WTC11 (cell line): ENCODE results near the gene STX18. TPM values are rescaled to one million over a fixed set of nuclear protein-coding genes. Genes with fewer than 3 reads are reported as not detected.

Experiments
- ATAC-seq: fragments of 200-7000 bp; cut with Tn5 transposase; 2 replicates; pipeline ENCODE4 v1.10.0; 2021; ENCODE audit warnings: mild to moderate bottlenecking, moderate library complexity
- CTCF ChIA-PET: fragments of 300-600 bp; sonication (Branson Sonifier 250); formaldehyde crosslinking; loops from one replicate; lab custom pipeline; 2021; ENCODE audit warnings: antibody characterized with exemption; lab: Charles Lee
- POLR2A ChIA-PET: fragments of 350-600 bp; sonication (Branson Sonifier 250); formaldehyde crosslinking; loops from one replicate; lab custom pipeline; 2021; ENCODE audit warnings: antibody characterized with exemption; lab: Charles Lee
- DNase-seq: peaks from one replicate; pipeline ENCODE4 v3.0.0; 2021; ENCODE audit warnings: low spot score
- H3K27ac Mint-ChIP-seq: 2 replicates; pipeline ENCODE4 v1.8.0; 2021; ENCODE audit warnings: mixed read lengths
- H3K27me3 Mint-ChIP-seq: 2 replicates; pipeline ENCODE4 v1.8.0; 2021; ENCODE audit warnings: low read depth, mild to moderate bottlenecking, moderate library complexity, mixed read lengths
- H3K36me3 Mint-ChIP-seq: 2 replicates; pipeline ENCODE4 v1.8.0; 2021; ENCODE audit warnings: mixed read lengths
- H3K4me1 Mint-ChIP-seq: 2 replicates; pipeline ENCODE4 v1.8.0; 2022; ENCODE audit warnings: mixed read lengths
- H3K4me3 Mint-ChIP-seq: 2 replicates; pipeline ENCODE4 v1.8.0; 2021; ENCODE audit warnings: mild to moderate bottlenecking, moderate library complexity, mixed read lengths
- H3K9me3 Mint-ChIP-seq: 2 replicates; pipeline ENCODE4 v1.8.0; 2021; ENCODE audit warnings: mixed read lengths
- AFF4 ChIP-seq: sonication (generic); formaldehyde crosslinking; IDR thresholded peaks from 2 replicates; pipeline ENCODE4 v1.8.1; 2023; ENCODE audit warnings: mild to moderate bottlenecking, missing genetic modification reagents, borderline replicate concordance
- ARID4B ChIP-seq: sonication (generic); formaldehyde crosslinking; IDR thresholded peaks from 2 replicates; pipeline ENCODE4 v1.8.0; 2023; ENCODE audit warnings: missing genetic modification reagents, mild to moderate bottlenecking, borderline replicate concordance
- ATF6 ChIP-seq: sonication (generic); formaldehyde crosslinking; IDR thresholded peaks from 2 replicates; pipeline ENCODE4 v1.8.1; 2023; ENCODE audit warnings: mild to moderate bottlenecking, missing genetic modification reagents
- FOXJ3 ChIP-seq: sonication (generic); formaldehyde crosslinking; IDR thresholded peaks from 2 replicates; pipeline ENCODE4 v1.9.0; 2021; ENCODE audit warnings: missing genetic modification reagents, mild to moderate bottlenecking, borderline replicate concordance
- FOXP1 ChIP-seq: sonication (generic); formaldehyde crosslinking; IDR thresholded peaks from 2 replicates; pipeline ENCODE4 v1.8.0; 2022; ENCODE audit warnings: missing genetic modification reagents, mild to moderate bottlenecking, moderate library complexity, borderline replicate concordance
- GTF2I ChIP-seq: fragments of 250-450 bp; sonication (Bioruptor Pico); conservative IDR thresholded peaks from 2 replicates; pipeline ENCODE4 v1.4.0; 2021; ENCODE audit warnings: mild to moderate bottlenecking
- MAX ChIP-seq: sonication (generic); formaldehyde crosslinking; IDR thresholded peaks from 2 replicates; pipeline ENCODE4 v1.8.0; 2022; ENCODE audit warnings: mild to moderate bottlenecking, missing genetic modification reagents
- MLX ChIP-seq: sonication (generic); formaldehyde crosslinking; IDR thresholded peaks from 2 replicates; pipeline ENCODE4 v1.8.1; 2023; ENCODE audit warnings: mild to moderate bottlenecking, missing genetic modification reagents, moderate library complexity
- PREB ChIP-seq: sonication (generic); formaldehyde crosslinking; IDR thresholded peaks from 2 replicates; pipeline ENCODE4 v1.8.1; 2022; ENCODE audit warnings: mild to moderate bottlenecking, missing genetic modification reagents, moderate library complexity, borderline replicate concordance
- STAT6 ChIP-seq: sonication (generic); formaldehyde crosslinking; conservative IDR thresholded peaks from 2 replicates; pipeline ENCODE4 v1.8.1; 2023; ENCODE audit warnings: mild to moderate bottlenecking, low read depth, missing genetic modification reagents, moderate library complexity
- USF2 ChIP-seq: sonication (generic); formaldehyde crosslinking; IDR thresholded peaks from 2 replicates; pipeline ENCODE4 v1.8.1; 2023; ENCODE audit warnings: mild to moderate bottlenecking, missing genetic modification reagents, moderate library complexity
- ZMAT4 ChIP-seq: fragments of 250-450 bp; sonication (Bioruptor Pico); IDR thresholded peaks from 2 replicates; pipeline ENCODE4 v1.9.0; 2021; ENCODE audit warnings: mild to moderate bottlenecking
- ZNF232 ChIP-seq: sonication (generic); formaldehyde crosslinking; IDR thresholded peaks from 2 replicates; pipeline ENCODE4 v1.8.0; 2022; ENCODE audit warnings: mild to moderate bottlenecking, missing genetic modification reagents
- ZNF423 ChIP-seq: fragments of 250-450 bp; sonication (Bioruptor Pico); IDR thresholded peaks from 2 replicates; pipeline ENCODE4 v2.1.2; 2022; ENCODE audit warnings: mild to moderate bottlenecking, moderate library complexity
- total RNA-seq: library from RNA; stranded (reverse); gene quantifications from 3 replicates; pipeline ENCODE4 v1.2.3, GENCODE V29; 2021

Gene STX18
- total RNA-seq, 1 experiment from 2014 or later, result 16.9 TPM

- TF ChIP-seq STAT6 (CRISPR knock-in tag), result no peak
- no peak for TF ChIP-seq ARID4B (CRISPR knock-in tag)
- no peak for TF ChIP-seq FOXJ3
- TF ChIP-seq FOXP1 (CRISPR knock-in tag), result no peak
- no peak for TF ChIP-seq ZNF232 (CRISPR knock-in tag)
- TF ChIP-seq MLX (CRISPR knock-in tag), result no peak
- no peak for TF ChIP-seq USF2 (CRISPR knock-in tag)
Measured at GRCh38 chr4:4509521-4509920, 32.3 kb downstream of the STX18 start (continued).

- no peak for TF ChIP-seq MAX
- no peak for TF ChIP-seq ATF6 (CRISPR knock-in tag)
- TF ChIP-seq ZMAT4, result no peak
- no peak for TF ChIP-seq AFF4 (CRISPR knock-in tag)
- TF ChIP-seq GTF2I, result no peak
- TF ChIP-seq PREB (CRISPR knock-in tag), result no peak
- no peak for TF ChIP-seq ZNF423 (CRISPR knock-in tag)
- Mint-ChIP-seq H3K9me3 (no peaks in the 10 kb centered on the region), H3K4me3 (no peak overlapping the region), H3K27me3 (peaks cover 3% of the 10 kb centered on the region; the same call in 1 of the 2 replicates), H3K4me1 (peaks cover 3% of the 10 kb centered on the region), H3K36me3 (no peaks in the 10 kb centered on the region), H3K27ac (no peak overlapping the region)
- POLR2A ChIA-PET, result interaction anchor here (0.7 kb wide), 1 partner anchor 363 kb away, joined by 6 read pairs; no protein-coding TSS in a partner anchor
- CTCF ChIA-PET, result interaction anchor here (0.7 to 2.3 kb wide), 15 partner anchors 9 to 123 kb away, joined by 3 to 12 read pairs (median 3); partner anchors contain the start of gene STX18
- no peak for DNase-seq
- ATAC-seq, result peak; percentile 50; the same call in 1 of the 2 replicates
Measured at GRCh38 chr4:4507923-4508322, 33.9 kb downstream of the STX18 start.
